Naive B cell (primary cell): ENCODE data around the gene CLEC9A. TPM values are rescaled to one million over a fixed set of nuclear protein-coding genes. Genes with fewer than 3 reads are reported as not detected.
A peak's percentile ranks its signal among the peaks of the same experiment; 100 is the strongest.

Experiments
- ATAC-seq, 2 donors: fragments of 150-1000 bp; cut with Tn5 transposase; 2 replicates each; pipeline ENCODE4 v1.10.0; 2021; ENCODE audit warnings: low read depth in 2 of 2, mild to moderate bottlenecking in 2 of 2, moderate library complexity in 2 of 2
- DNase-seq: peaks from one replicate; pipeline ENCODE4 v3.0.0; 2022
- H3K27ac Mint-ChIP-seq, 6 donors: one replicate each; pipeline ENCODE4 v1.8.0; 2020 to 2022; ENCODE audit warnings: mild to moderate bottlenecking in 6 of 6, mixed read lengths in 6 of 6, moderate library complexity in 5 of 6, inconsistent platforms in 2 of 6
- H3K27me3 Mint-ChIP-seq, 3 donors: one replicate each; pipeline ENCODE4 v1.8.0; 2021 to 2022; ENCODE audit warnings: mixed read lengths in 3 of 3, mild to moderate bottlenecking in 1 of 3
- H3K36me3 Mint-ChIP-seq, 2 donors: one replicate each; pipeline ENCODE4 v1.8.0; 2020 to 2022; ENCODE audit warnings: mixed read lengths in 2 of 2, inconsistent platforms in 1 of 2, mild to moderate bottlenecking in 1 of 2
- H3K4me1 Mint-ChIP-seq, 3 donors: one replicate each; pipeline ENCODE4 v1.8.0; 2020 to 2022; ENCODE audit warnings: mixed read lengths in 3 of 3, inconsistent platforms in 1 of 3, mild to moderate bottlenecking in 1 of 3, moderate library complexity in 1 of 3
- H3K4me3 Mint-ChIP-seq, 8 donors: one replicate each; pipeline ENCODE4 v1.8.0; 2020 to 2022; ENCODE audit warnings: mild to moderate bottlenecking in 8 of 8, mixed read lengths in 8 of 8, moderate library complexity in 8 of 8, inconsistent platforms in 2 of 8
- H3K9me3 Mint-ChIP-seq, 7 donors: one replicate each; pipeline ENCODE4 v1.8.0; 2020 to 2022; ENCODE audit warnings: mixed read lengths in 7 of 7, mild to moderate bottlenecking in 5 of 7, inconsistent platforms in 2 of 7, moderate library complexity in 1 of 7
- polyA plus RNA-seq, 6 donors: library from polyadenylated mRNA; unstranded; fragments of 300-500 nt; fragmentation: Illumina TruSeq; gene quantifications; one replicate each; pipeline ENCODE4 v1.2.3, GENCODE V29; 2021; ENCODE audit warnings: low read depth in 6 of 6

CLEC9A gene
- polyA plus RNA-seq, 6 donors from 2014 or later, result not detected

DNA sequence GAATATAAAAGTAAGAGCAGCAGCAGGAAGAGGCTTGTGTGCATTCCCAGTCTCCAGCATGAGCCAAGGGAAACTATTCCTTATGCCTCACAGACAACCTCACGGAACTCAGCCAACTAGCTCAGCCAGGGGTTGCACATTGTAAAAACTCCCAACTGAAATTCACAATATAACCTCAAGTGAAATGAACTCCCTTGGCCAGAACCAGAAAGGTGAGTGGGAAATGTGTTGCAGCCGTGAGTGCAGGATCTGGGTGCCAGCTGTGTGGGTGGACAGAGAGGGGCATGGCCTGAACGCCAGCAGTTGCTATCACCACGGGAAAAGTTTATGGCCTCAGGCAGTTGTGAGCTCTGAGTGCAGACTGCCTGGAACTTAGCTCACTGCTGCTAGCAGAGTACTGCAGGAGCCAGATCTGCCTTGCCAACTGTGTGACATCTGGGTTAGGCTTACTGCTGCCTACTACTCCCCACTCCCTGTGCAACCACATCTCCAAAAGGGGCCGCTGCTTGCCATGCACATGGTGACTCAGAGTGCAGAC is 70.6 kb downstream of the CLEC9A start:
- Mint-ChIP-seq H3K27ac (no peak overlapping the region), H3K9me3 (peaks cover 4 to 13% (median 8%) of the 10 kb centered on the region in 7 donors), H3K36me3 (peaks cover 4 to 11% of the 10 kb centered on the region in 2 donors), H3K27me3 (peaks cover 32 to 44% (median 43%) of the 10 kb centered on the region in 3 donors), H3K4me3 (no peak overlapping the region), H3K4me1 (no peaks in the 10 kb centered on the region)
- DNase-seq, result no peak
- no peak for ATAC-seq

DNA sequence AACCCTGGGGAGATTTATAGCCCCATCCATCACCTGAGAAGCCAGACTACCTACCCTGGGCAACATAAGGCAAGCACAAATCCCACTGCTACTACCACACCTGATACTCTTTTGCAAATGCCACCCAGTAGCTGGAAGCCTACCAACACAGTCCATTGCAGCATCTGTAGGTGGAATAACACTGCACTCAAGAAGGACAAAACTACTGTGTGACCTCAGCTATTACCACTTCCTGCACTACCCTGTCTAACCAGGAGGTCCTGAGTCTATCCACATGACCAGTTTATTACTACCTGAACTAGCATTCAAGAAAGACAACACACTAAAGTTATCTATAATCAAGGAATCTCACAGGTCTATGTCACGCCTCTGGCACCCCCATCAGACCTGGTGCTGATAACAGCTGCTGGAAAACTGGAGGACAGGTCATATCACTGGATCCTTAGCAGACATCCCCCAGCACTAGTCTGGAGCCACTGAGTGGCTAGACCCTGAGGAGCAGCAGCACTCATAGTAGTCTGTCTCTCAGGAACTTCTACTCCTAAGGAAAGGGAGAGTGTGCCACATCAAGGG is 71.3 kb downstream of the CLEC9A start:
- peaks cover 4 to 13% (median 8%) of the 10 kb centered on the region in 7 donors for H3K9me3 Mint-ChIP-seq

DNA sequence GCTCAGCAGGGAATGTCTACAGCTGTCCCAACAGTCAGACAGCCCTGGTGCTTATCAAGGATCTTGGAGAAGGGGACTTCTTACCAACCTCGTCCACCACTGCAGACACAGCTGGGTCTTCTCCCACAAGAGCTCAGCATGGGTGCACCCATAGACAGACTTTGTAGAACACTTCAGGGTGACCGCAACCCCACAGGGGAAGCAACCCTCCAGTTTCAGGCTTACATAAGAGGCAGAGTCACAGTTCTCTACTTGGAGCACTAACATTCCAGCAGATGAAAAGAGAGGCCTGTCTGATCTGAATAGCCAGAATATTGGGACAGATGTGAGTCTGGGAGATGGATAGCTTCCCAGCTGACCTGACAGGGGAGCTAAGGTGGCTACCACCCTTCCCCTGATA is 71.8 kb downstream of the CLEC9A start:
- no peak for ATAC-seq
- peaks cover 33 to 55% (median 44%) of the 10 kb centered on the region in 3 donors for H3K27me3 Mint-ChIP-seq
- H3K4me1 Mint-ChIP-seq, result no peaks in the 10 kb centered on the region
- peaks cover 4 to 11% of the 10 kb centered on the region in 2 donors for H3K36me3 Mint-ChIP-seq
- H3K9me3 Mint-ChIP-seq, result peaks cover 7 to 13% (median 11%) of the 10 kb centered on the region in 7 donors
- no peak overlapping the region for H3K27ac Mint-ChIP-seq
- H3K4me3 Mint-ChIP-seq, result no peak overlapping the region
- DNase-seq, result no peak

More for the DNA sequence above, 71.3 kb downstream of the CLEC9A start:
- Mint-ChIP-seq H3K4me3 (no peak overlapping the region), H3K27ac (no peak overlapping the region), H3K27me3 (peaks cover 33 to 50% (median 44%) of the 10 kb centered on the region in 3 donors), H3K36me3 (peaks cover 4 to 11% of the 10 kb centered on the region in 2 donors), H3K4me1 (no peaks in the 10 kb centered on the region)
- ATAC-seq, result no peak
- no peak for DNase-seq

DNA sequence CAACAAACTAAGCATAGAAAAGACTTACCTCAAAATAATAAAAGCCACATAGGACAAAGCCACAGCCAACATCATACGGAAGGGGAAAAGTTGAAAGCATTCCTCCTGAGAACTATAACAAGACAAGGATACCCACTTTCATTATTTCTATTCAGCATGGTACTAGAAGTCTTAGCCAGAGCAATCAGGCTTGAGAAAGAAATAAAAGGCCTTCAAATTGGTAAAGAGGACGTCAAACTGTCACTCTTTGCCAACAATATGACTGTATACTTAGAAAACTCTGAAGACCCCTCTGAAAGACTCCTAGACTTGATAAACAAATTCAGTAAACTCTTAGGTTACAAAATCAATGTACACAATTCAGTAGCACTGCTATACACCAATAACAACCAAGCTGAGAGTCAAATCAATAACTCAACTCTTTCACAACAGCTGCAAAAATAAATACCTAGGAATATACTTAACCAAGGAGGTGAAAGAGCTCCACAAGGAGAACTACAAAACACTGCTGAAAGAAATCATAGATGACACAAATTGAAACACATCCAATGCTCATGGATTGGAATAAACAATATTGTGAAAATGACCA is 79.9 kb downstream of the CLEC9A start:
- H3K9me3 Mint-ChIP-seq, result peaks cover 0 to 14% (median 6%) of the 10 kb centered on the region in 7 donors

DNA sequence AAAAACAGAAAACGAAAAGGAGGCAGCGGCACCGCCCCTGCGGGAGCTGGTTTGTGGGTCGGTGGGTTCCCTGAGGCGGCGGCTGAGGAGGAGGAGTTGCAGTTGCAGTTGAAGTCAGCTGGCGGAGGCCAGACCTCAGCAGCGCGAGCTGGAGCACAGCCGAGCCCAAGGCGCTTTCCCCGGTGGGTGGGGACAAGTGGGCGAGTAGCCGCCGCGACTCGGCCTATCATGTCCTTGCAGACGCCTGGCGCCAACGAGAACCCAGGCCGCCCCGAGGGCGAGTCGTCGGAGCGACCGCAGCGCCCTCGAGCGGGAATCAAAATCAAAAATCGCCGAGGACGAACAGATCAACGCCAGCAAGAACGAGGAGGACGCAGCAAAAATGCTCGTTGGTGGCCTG is 81.0 kb downstream of the CLEC9A start:
- no peaks in the 10 kb centered on the region for H3K4me1 Mint-ChIP-seq
- no peaks in the 10 kb centered on the region for H3K36me3 Mint-ChIP-seq
- H3K9me3 Mint-ChIP-seq, result peaks cover 0 to 10% (median 5%) of the 10 kb centered on the region in 7 donors
- no peak overlapping the region for H3K27ac Mint-ChIP-seq
- no peak overlapping the region for H3K4me3 Mint-ChIP-seq
- DNase-seq (no peak), ATAC-seq (no peak)
- H3K27me3 Mint-ChIP-seq, result peaks cover 6 to 36% (median 20%) of the 10 kb centered on the region in 3 donors

More for the DNA sequence above, 79.9 kb downstream of the CLEC9A start:
- no peaks in the 10 kb centered on the region for H3K36me3 Mint-ChIP-seq
- H3K27me3 Mint-ChIP-seq, result peaks cover 13 to 47% (median 29%) of the 10 kb centered on the region in 3 donors
- DNase-seq, result no peak
- H3K4me1 Mint-ChIP-seq, result no peaks in the 10 kb centered on the region
- no peak overlapping the region for H3K4me3 Mint-ChIP-seq
- no peak for ATAC-seq
- peak overlapping the region in 1 of 6 donors; percentile 34 for H3K27ac Mint-ChIP-seq

DNA sequence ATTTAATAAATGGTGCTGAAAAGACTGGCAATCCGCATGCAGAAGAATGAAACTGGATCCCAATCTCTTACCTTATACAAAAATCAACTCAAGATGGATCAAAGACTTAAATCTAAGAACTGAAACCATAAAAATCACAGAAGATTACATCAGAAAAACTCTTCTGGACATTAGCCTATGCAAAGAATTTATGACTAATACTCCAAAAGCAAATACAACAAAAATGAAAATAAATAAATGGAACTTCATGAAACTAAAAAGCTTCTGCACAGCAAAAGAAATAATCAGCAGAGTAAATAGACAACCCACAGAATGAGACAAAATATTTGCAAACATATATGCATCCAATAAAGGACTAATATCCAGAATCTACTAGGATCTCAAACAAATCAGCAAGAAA is 82.6 kb downstream of the CLEC9A start:
- no peak for ATAC-seq
- H3K27ac Mint-ChIP-seq, result no peak overlapping the region

DNA sequence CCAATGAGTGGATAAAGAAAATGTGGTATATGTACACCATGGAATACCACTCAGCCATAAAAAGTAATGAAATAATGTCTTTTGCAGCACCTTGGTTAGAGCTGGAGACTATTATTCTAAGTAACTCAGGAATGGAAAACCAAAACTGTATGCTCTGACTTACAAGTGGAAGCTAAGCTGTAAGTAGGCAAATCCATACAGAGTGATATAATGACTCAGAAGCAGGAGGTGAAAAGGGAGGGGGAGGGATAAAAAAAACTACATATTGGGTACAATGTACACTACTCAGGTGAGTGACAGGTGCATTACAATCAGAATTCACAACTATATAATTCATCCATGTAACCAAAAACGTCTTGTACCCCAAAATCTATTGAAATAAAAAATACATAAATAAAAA is 83.4 kb downstream of the CLEC9A start:
- Mint-ChIP-seq H3K4me3 (no peak overlapping the region), H3K9me3 (peaks cover 0 to 7% (median 5%) of the 10 kb centered on the region in 7 donors), H3K4me1 (no peaks in the 10 kb centered on the region), H3K27me3 (peaks cover 6 to 17% (median 16%) of the 10 kb centered on the region in 3 donors), H3K27ac (no peak overlapping the region), H3K36me3 (no peaks in the 10 kb centered on the region)
- DNase-seq, result no peak
- ATAC-seq, result no peak

More for the DNA sequence above, 82.6 kb downstream of the CLEC9A start:
- no peaks in the 10 kb centered on the region for H3K4me1 Mint-ChIP-seq
- no peak for DNase-seq
- H3K27me3 Mint-ChIP-seq, result peaks cover 6 to 20% (median 19%) of the 10 kb centered on the region in 3 donors
- H3K36me3 Mint-ChIP-seq, result no peaks in the 10 kb centered on the region
- peaks cover 0 to 7% (median 5%) of the 10 kb centered on the region in 7 donors for H3K9me3 Mint-ChIP-seq
- no peak overlapping the region for H3K4me3 Mint-ChIP-seq

DNA sequence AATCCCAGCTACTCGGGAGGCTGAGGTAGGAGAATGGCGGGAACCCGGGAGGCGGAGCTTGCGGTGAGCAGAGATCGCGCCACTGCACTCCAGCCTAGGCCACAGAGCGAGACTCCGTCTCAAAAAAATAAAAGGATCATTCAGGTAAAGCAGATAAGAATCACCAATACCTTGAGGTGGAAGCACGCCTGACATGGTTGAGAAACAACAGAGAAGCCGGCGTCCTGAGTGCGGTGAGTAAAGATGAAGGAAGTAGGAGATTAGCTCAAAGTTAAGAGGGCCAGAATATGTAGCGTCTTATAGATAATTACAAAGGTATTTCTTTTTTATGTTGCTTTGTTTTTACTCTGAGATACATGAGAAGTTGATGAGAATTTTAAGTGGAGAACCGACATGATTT is 84.8 kb downstream of the CLEC9A start:
- no peak for DNase-seq

More for the DNA sequence above, 84.8 kb downstream of the CLEC9A start:
- Mint-ChIP-seq H3K4me1 (no peaks in the 10 kb centered on the region), H3K27ac (no peak overlapping the region), H3K36me3 (no peaks in the 10 kb centered on the region), H3K9me3 (peaks cover 0 to 13% (median 9%) of the 10 kb centered on the region in 7 donors), H3K4me3 (no peak overlapping the region), H3K27me3 (peaks cover 11 to 21% (median 17%) of the 10 kb centered on the region in 3 donors)
- ATAC-seq, result no peak

Other genes starting within 250 kb of the CLEC9A start
- gene KLRF1, start 203.2 kb upstream of the CLEC9A start, polyA plus RNA-seq, result 1 to 10 TPM in 5 of 6 donors, not detected in 1; 1.6 to 5.6 (median 2.4) TPM
- 10 to 100 TPM; 47.2 to 85.8 (median 61.3) TPM for gene CLEC2B, start 161.3 kb upstream of the CLEC9A start, polyA plus RNA-seq
- not detected for gene KLRF2, start 149.2 kb upstream of the CLEC9A start, polyA plus RNA-seq
- not detected for gene CLEC2A, start 98.3 kb upstream of the CLEC9A start, polyA plus RNA-seq
- 1 to 10 TPM in 1 of 6 donors, under 1 TPM in 3, not detected in 2; 0.29 to 1.6 (median 0.38) TPM for gene CLEC12A, start 59.3 kb upstream of the CLEC9A start, polyA plus RNA-seq
- gene CLEC1B, start 31.6 kb upstream of the CLEC9A start, polyA plus RNA-seq, result 1 to 10 TPM in 3 of 6 donors, under 1 TPM in 3; 0.48 to 3.1 (median 1.3) TPM
- not detected for gene CLEC12B, start 20.1 kb upstream of the CLEC9A start, polyA plus RNA-seq
- gene CLEC1A, start 68.3 kb downstream of the CLEC9A start, polyA plus RNA-seq, result not detected
- gene CLEC7A, start 99.5 kb downstream of the CLEC9A start, polyA plus RNA-seq, result under 1 TPM in 4 of 6 donors, not detected in 2; 0.12 to 0.78 (median 0.58) TPM
- gene OLR1, start 141.4 kb downstream of the CLEC9A start, polyA plus RNA-seq, result not detected
- gene TMEM52B, start 148.3 kb downstream of the CLEC9A start, polyA plus RNA-seq, result not detected
- gene GABARAPL1, start 182.2 kb downstream of the CLEC9A start, polyA plus RNA-seq, result 1 to 10 TPM in 5 of 6 donors, not detected in 1; 1.3 to 2.8 (median 2.1) TPM